ENCODE results near the gene APBB1IP.

- TF ChIP-seq CTCF (IDR thresholded peaks at IDR 0.05; ENCODE audit: insufficient read depth, low read length, poor library complexity, severe bottlenecking): no peak
- no peak for TF ChIP-seq EZH2phosphoT487 (conservative IDR thresholded peaks at IDR 0.05; ENCODE audit: low read length)
Observed at GRCh38 chr10:26491934-26492333, 53.8 kb downstream of the APBB1IP start.
